ENCODE data around the gene HTT.

HTT gene

DNA sequence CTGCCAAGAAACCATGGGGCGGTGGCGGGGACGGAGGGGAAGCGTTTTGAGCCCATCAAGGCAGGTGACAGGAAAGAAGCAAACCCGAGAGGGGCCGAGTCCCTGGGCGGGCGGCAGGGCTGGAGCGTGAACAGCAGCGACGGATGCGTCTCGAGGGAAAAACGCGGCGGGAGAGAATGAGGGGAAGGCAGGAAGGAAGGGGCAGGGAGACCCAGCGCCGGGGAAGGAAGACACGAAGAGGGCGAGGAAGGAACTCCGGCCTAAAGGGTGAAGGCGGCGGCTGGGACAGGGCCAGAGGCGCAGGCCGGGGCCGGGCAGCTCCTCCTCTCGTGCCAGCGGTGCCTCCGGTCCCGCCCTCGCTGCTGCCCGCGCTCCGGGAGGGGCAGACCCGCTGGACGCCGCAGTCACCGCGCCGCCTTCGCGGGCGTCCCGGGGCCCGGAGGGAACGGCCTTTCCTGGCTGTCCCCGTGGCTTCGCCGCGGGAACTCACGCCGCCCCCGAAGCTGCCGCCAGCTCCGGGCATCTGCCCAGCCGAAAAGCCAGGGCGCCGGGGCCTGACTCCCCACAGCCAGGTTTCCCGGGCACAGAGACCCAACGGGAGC is 217.6 kb downstream of the HTT start:
- peak; percentile 64 for DNase-seq (ENCODE audit: low spot score)

- peak; percentile 93 for DNase-seq (ENCODE audit: low spot score)
Observed at GRCh38 chr4:3292571-3293400, 218.3 kb downstream of the HTT start, which contains the start of gene RGS12. RGS12 (plus strand) TSS chr4:3293021; CDS start chr4:3316171, 23,150 bp downstream.
